ENCODE measurements around the gene ATP9B. TPM values are rescaled to one million over a fixed set of nuclear protein-coding genes. Genes with fewer than 3 reads are reported as not detected.

The ATP9B gene
- total RNA-seq, 4 donors from 2014 or later = 26.0 to 37.4 (median 30.5) TPM

- Histone ChIP-seq H3K4me3 (no peak overlapping the region), H3K9me3 (no peaks in the 10 kb centered on the region), H3K4me1 (peaks cover 0 to 4% (median 0%) of the 10 kb centered on the region in 4 donors), H3K36me3 (peaks cover 0 to 24% (median 2%) of the 10 kb centered on the region in 4 donors), H3K27ac (replicated peaks in 1 of 4) (no peak overlapping the region), H3K27me3 (no peaks in the 10 kb centered on the region)
- 91% methylated on average over 3 of the region's 3 CpGs for WGBS
- DNase-seq (ENCODE audit: extremely low spot score) = no peak
- TF ChIP-seq CTCF (IDR thresholded peaks at IDR 0.05) (no peak), POLR2AphosphoS5 (IDR thresholded peaks at IDR 0.05) (no peak), EP300 (IDR thresholded peaks at IDR 0.05) (no peak), POLR2A (IDR thresholded peaks at IDR 0.05; ENCODE audit: low read depth) (no peak)
- intact Hi-C loops (cut with DNase I) = no loop called here
Observed at GRCh38 chr18:79214056-79214455, 144.9 kb downstream of the ATP9B start.

- H3K27ac ChIP-seq (replicated peaks in 1 of 4) = no peak overlapping the region
- intact Hi-C loops (cut with DNase I) = no loop called here
- TF ChIP-seq CTCF (IDR thresholded peaks at IDR 0.05) = no peak
- WGBS = 70% methylated on average over 6 of the region's 6 CpGs
- peaks cover 0 to 22% (median 2%) of the 10 kb centered on the region in 4 donors for H3K36me3 ChIP-seq
- H3K27me3 ChIP-seq = no peaks in the 10 kb centered on the region
- no peak overlapping the region for H3K4me3 ChIP-seq
- no peaks in the 10 kb centered on the region for H3K9me3 ChIP-seq
- H3K4me1 ChIP-seq = no peaks in the 10 kb centered on the region
- DNase-seq (ENCODE audit: extremely low spot score) = no peak
Observed at GRCh38 chr18:79216176-79216575, 147.0 kb downstream of the ATP9B start.

DNA sequence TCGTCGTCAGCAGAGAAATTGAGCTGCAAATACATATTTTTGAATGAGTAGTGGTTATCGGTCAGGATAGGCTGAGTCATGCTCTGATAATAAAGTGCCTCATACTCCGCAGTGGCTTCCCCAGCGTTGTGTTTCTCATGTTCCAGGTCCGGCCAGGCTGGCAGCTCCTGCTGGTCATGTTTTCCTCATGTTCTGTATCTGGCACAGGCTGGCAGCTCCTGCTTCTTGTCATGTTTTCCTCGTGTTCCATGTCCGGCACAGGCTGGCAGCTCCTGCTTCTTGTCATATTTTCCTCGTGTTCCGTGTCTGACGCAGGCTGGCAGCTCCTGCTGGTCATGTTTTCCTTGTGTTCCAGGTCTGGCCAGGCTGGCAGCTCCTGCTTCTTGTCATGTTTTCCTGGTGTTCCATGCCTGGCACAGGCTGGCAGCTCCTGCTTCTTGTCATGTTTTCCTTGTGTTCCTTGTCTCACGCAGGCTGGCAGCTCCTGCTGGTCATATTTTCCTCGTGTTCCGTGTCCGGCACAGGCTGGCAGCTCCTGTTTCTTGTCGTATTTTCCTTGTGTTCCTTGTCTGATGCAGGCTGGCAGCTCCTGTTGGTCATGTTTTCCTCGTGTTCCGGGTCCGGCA, 148.9 kb downstream of the ATP9B start:
- peak overlapping the region in 2 of 4 donors; percentile 9 to 23 for H3K27ac ChIP-seq (replicated peaks in 1 of 4)
- H3K4me1 ChIP-seq = no peaks in the 10 kb centered on the region
- H3K36me3 ChIP-seq = peaks cover 0 to 25% (median 2%) of the 10 kb centered on the region in 4 donors
- H3K9me3 ChIP-seq = no peaks in the 10 kb centered on the region
- TF ChIP-seq POLR2A (IDR thresholded peaks at IDR 0.05; ENCODE audit: low read depth) = no peak
- no peak for TF ChIP-seq POLR2AphosphoS5 (IDR thresholded peaks at IDR 0.05)
- no peak for TF ChIP-seq EP300 (IDR thresholded peaks at IDR 0.05)
- no peak for TF ChIP-seq CTCF (IDR thresholded peaks at IDR 0.05)
- DNase-seq (ENCODE audit: extremely low spot score) = no peak
- intact Hi-C loops (cut with DNase I) = no loop called here
- no peak overlapping the region for H3K4me3 ChIP-seq
- 84% methylated on average over 19 of the region's 19 CpGs for WGBS
- no peaks in the 10 kb centered on the region for H3K27me3 ChIP-seq

GRCh38 chr18:79218605-79219190, 149.5 kb downstream of the ATP9B start:
- H3K27ac ChIP-seq (replicated peaks in 1 of 4) = peak overlapping the region in 2 of 4 donors; percentile 9 to 23
- no peak for DNase-seq (ENCODE audit: extremely low spot score)
- H3K27me3 ChIP-seq = no peaks in the 10 kb centered on the region
- peaks cover 0 to 25% (median 2%) of the 10 kb centered on the region in 4 donors for H3K36me3 ChIP-seq
- intact Hi-C loops (cut with DNase I) = no loop called here
- H3K4me3 ChIP-seq = no peak overlapping the region
- WGBS = 77% methylated on average over 10 of the region's 10 CpGs
- no peaks in the 10 kb centered on the region for H3K9me3 ChIP-seq
- no peak for TF ChIP-seq POLR2A (IDR thresholded peaks at IDR 0.05; ENCODE audit: low read depth)
- no peak for TF ChIP-seq CTCF (IDR thresholded peaks at IDR 0.05)
- no peak for TF ChIP-seq EP300 (IDR thresholded peaks at IDR 0.05)
- no peak for TF ChIP-seq POLR2AphosphoS5 (IDR thresholded peaks at IDR 0.05)
- no peaks in the 10 kb centered on the region for H3K4me1 ChIP-seq
